Caco-2 (cell line): ENCODE results near the gene NCOA4. TPM values are rescaled to one million over a fixed set of nuclear protein-coding genes. Genes with fewer than 3 reads are reported as not detected.

Experiments
- BruUV-seq: library from RNA; stranded (reverse); fragments of 400-500 nt; replicated peaks from 2 replicates; lab custom pipeline; 2021; lab: Mats Ljungman, UMichigan
- CTCF ChIA-PET: fragments of 300-600 bp; sonication (Branson Sonifier 250); formaldehyde crosslinking; loops from one replicate; lab custom pipeline; 2022; ENCODE audit warnings: antibody characterized with exemption; lab: Charles Lee
- POLR2A ChIA-PET: fragments of 300-600 bp; sonication (Branson Sonifier 250); formaldehyde crosslinking; loops from one replicate; lab custom pipeline; 2022; ENCODE audit warnings: antibody characterized with exemption; lab: Charles Lee
- DNase-seq, 2 experiments: peaks; one replicate each; pipeline versions ENCODE4 v3.0.0 to v3.0.0-alpha.2; 2020 to 2022
- H3K27me3 ChIP-seq: replicated peaks from 2 replicates; pipeline ENCODE4 v1.6.0; 2011; ENCODE audit warnings: low read length; ENCODE audit not compliant: control insufficient read depth, insufficient read depth
- H3K36me3 ChIP-seq: 2 replicates; pipeline ENCODE4 v1.5.1; 2011; ENCODE audit warnings: low read length; ENCODE audit not compliant: control insufficient read depth, insufficient read depth
- H3K4me1 ChIP-seq: fragments of 250-450 bp; sonication (Bioruptor Pico); 2 replicates; pipeline ENCODE4 v1.5.1; 2020; ENCODE audit warnings: mild to moderate bottlenecking
- H3K4me3 ChIP-seq: 2 replicates; pipeline ENCODE4 v1.5.1; 2011; ENCODE audit warnings: low read depth, mild to moderate bottlenecking, control low read depth, low read length
- H3K9me3 ChIP-seq: fragments of 250-450 bp; sonication (Bioruptor Pico); 2 replicates; pipeline ENCODE4 v1.5.1; 2020; ENCODE audit warnings: mild to moderate bottlenecking, moderate library complexity
- H3K27ac Mint-ChIP-seq: one replicate; pipeline ENCODE4 v1.8.0; 2022; ENCODE audit warnings: mixed read lengths; ENCODE audit not compliant: unreplicated experiment
- H3K27me3 Mint-ChIP-seq: one replicate; pipeline ENCODE4 v1.8.0; 2022; ENCODE audit warnings: mixed read lengths; ENCODE audit not compliant: insufficient read depth, unreplicated experiment
- H3K36me3 Mint-ChIP-seq: one replicate; pipeline ENCODE4 v1.8.0; 2022; ENCODE audit warnings: mild to moderate bottlenecking, mixed read lengths; ENCODE audit not compliant: insufficient read depth, unreplicated experiment
- H3K4me1 Mint-ChIP-seq: one replicate; pipeline ENCODE4 v1.8.0; 2022; ENCODE audit warnings: low read depth, mixed read lengths; ENCODE audit not compliant: unreplicated experiment
- H3K4me3 Mint-ChIP-seq: one replicate; pipeline ENCODE4 v1.8.0; 2022; ENCODE audit warnings: mild to moderate bottlenecking, moderate library complexity, mixed read lengths; ENCODE audit not compliant: unreplicated experiment
- H3K9me3 Mint-ChIP-seq: one replicate; pipeline ENCODE4 v1.8.0; 2022; ENCODE audit warnings: mixed read lengths; ENCODE audit not compliant: unreplicated experiment
- intact Hi-C: fragments of 100-400 bp; cut with micrococcal nuclease; formaldehyde crosslinking; loops from one replicate; pipeline ENCODE4 v1.10.0; 2022; ENCODE audit not compliant: unreplicated experiment
- total RNA-seq: library from RNA; stranded (reverse); gene quantifications from 2 replicates; pipeline ENCODE4 v1.2.3, GENCODE V29; 2022
- TF ChIP-seq, protein P1 (sequence below), 2 experiments: fragments of 200-600 bp in 1 of 2; IDR thresholded peaks; 1 replicate in 1 of 2; 2 replicates in 1 of 2; pipeline versions ENCODE4 v1.5.1 to v1.8.0; 2011 to 2022; ENCODE audit warnings: antibody characterized with exemption in 1 of 2, control low read depth in 1 of 2, inconsistent platforms in 1 of 2, low read depth in 1 of 2, low read length in 1 of 2, mild to moderate bottlenecking in 1 of 2, moderate library complexity in 1 of 2; ENCODE audit not compliant: insufficient read depth in 1 of 2, severe bottlenecking in 1 of 2, unreplicated experiment in 1 of 2

Gene NCOA4
- total RNA-seq, 1 experiment from 2014 or later = 139 TPM

DNA sequence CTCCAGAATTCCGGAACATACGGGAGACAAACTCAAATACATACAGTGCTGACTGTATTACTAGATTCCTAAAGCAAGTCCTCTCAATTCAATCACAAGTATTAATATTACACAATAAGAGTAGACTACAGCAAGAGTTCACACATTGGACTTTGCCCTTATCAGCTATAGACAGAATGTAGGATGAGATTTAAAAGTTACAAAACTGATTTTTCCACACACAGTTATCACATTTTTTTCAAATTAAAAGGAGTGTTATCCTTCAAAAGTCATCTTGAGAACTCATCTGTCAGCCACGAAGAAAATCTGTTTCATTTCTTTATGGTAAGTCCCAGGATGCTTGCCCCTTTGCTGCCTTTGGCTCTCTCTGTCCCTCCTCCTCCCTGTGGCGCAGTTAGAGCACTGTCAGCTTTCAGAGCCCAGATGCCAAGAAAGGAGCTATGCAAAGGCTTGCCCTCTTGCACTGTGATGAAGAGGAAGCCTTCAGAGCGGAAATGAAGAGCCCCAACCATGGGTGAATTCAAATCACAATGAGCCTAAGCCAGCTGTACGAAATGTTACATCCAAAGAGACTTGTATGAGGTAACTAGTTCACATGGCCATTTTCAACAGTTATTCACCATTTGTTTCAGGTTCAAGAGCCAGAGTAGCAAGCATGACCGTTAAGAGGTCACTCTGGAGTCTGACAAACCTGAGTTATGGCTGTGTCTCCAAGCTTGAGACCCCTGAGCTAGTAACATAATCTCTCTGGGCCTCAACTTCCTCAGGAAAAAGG lies 10.7 kb downstream of the NCOA4 start:
- Mint-ChIP-seq H3K27me3 (no peaks in the 10 kb centered on the region), H3K36me3 (peaks cover 50% of the 10 kb centered on the region), H3K27ac (no peak overlapping the region), H3K4me3 (no peak overlapping the region), H3K4me1 (peaks cover 37% of the 10 kb centered on the region), H3K9me3 (no peaks in the 10 kb centered on the region)
- BruUV-seq = no TSS peak
- ChIA-PET CTCF (interaction anchor here (1.2 kb wide), 1 partner anchor 9 kb away, joined by 3 read pairs; no protein-coding TSS in a partner anchor), POLR2A (no interaction called here)
- Histone ChIP-seq H3K36me3 (0 out of 2 replicates have a peak, but pooled peaks cover 1% of the 10 kb centered on the region), H3K4me3 (no peak overlapping the region), H3K9me3 (no peaks in the 10 kb centered on the region), H3K4me1 (peaks cover 47% of the 10 kb centered on the region), H3K27me3 (no peaks in the 10 kb centered on the region)
- intact Hi-C loops = loop anchor here (2.0 kb wide), 1 partner anchor 47 kb away; the partner anchor contains the start of gene TIMM23
- no peak for DNase-seq
- TF ChIP-seq, protein P1, sequence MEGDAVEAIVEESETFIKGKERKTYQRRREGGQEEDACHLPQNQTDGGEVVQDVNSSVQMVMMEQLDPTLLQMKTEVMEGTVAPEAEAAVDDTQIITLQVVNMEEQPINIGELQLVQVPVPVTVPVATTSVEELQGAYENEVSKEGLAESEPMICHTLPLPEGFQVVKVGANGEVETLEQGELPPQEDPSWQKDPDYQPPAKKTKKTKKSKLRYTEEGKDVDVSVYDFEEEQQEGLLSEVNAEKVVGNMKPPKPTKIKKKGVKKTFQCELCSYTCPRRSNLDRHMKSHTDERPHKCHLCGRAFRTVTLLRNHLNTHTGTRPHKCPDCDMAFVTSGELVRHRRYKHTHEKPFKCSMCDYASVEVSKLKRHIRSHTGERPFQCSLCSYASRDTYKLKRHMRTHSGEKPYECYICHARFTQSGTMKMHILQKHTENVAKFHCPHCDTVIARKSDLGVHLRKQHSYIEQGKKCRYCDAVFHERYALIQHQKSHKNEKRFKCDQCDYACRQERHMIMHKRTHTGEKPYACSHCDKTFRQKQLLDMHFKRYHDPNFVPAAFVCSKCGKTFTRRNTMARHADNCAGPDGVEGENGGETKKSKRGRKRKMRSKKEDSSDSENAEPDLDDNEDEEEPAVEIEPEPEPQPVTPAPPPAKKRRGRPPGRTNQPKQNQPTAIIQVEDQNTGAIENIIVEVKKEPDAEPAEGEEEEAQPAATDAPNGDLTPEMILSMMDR (IDR thresholded peaks at IDR 0.05; ENCODE audit: insufficient read depth in 1 of 2, low read depth in 1 of 2, low read length in 1 of 2, severe bottlenecking in 1 of 2, unreplicated experiment in 1 of 2) = no peak

- no peak overlapping the region for H3K27ac Mint-ChIP-seq
- TF ChIP-seq, protein P1 (IDR thresholded peaks at IDR 0.05; ENCODE audit: insufficient read depth in 1 of 2, low read depth in 1 of 2, low read length in 1 of 2, severe bottlenecking in 1 of 2, unreplicated experiment in 1 of 2) = no peak
- no peaks in the 10 kb centered on the region for H3K9me3 Mint-ChIP-seq
- H3K4me1 Mint-ChIP-seq = peaks cover 35% of the 10 kb centered on the region
- H3K36me3 Mint-ChIP-seq = peaks cover 56% of the 10 kb centered on the region
- Histone ChIP-seq H3K27me3 (no peaks in the 10 kb centered on the region), H3K4me3 (no peak overlapping the region), H3K36me3 (0 out of 2 replicates have a peak, but pooled peaks cover 1% of the 10 kb centered on the region), H3K9me3 (no peaks in the 10 kb centered on the region), H3K4me1 (peaks cover 48% of the 10 kb centered on the region)
- ChIA-PET POLR2A (no interaction called here), CTCF (interaction anchor here (1.2 kb wide), 1 partner anchor 10 kb away, joined by 3 read pairs; no protein-coding TSS in a partner anchor)
- BruUV-seq = no TSS peak
- intact Hi-C loops = no loop called here
- DNase-seq = no peak
- H3K27me3 Mint-ChIP-seq = no peaks in the 10 kb centered on the region
- H3K4me3 Mint-ChIP-seq = no peak overlapping the region
Observed at GRCh38 chr10:46019177-46019528, 11.3 kb downstream of the NCOA4 start.

DNA sequence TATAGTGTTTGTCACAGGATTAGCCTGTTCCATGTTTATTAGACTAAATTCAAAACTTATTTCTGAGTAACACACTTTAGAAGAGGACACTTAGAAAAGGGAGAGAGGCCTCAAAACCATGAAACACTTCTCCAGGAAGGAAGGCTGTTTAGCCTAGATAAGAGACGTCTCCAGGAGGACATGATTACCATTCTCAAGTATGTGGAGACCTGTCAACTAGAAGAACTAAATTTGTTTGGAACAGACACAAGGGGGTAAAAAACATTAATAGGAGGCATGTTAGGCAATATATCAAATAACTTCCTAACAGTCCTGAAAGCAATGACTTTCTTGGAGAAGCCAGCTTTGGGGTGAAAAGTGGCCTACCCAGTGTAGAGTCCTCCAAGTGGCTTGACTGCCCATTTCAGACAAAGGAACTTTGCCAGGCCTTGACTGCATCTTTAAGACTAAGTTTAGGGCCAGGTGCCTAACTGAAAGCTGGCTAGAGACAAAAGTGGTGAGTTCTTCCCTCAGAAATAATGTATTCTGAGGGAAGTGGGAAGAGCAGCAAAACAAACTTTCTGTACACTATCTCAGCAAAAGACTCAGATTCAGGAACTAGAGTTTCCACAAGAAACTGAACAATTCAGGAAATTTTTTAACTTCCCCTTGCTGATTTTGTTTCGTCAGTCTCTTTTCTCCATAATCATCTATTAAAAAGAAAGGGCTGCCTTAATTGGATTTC lies 11.8 kb downstream of the NCOA4 start:
- TF ChIP-seq, protein P1 (IDR thresholded peaks at IDR 0.05; ENCODE audit: insufficient read depth in 1 of 2, low read depth in 1 of 2, low read length in 1 of 2, severe bottlenecking in 1 of 2, unreplicated experiment in 1 of 2) = no peak
- Mint-ChIP-seq H3K27ac (no peak overlapping the region), H3K9me3 (no peaks in the 10 kb centered on the region), H3K36me3 (peaks cover 59% of the 10 kb centered on the region), H3K4me3 (no peak overlapping the region), H3K27me3 (no peaks in the 10 kb centered on the region), H3K4me1 (peaks cover 35% of the 10 kb centered on the region)
- Histone ChIP-seq H3K4me1 (peaks cover 42% of the 10 kb centered on the region), H3K9me3 (no peaks in the 10 kb centered on the region), H3K4me3 (no peak overlapping the region), H3K36me3 (0 out of 2 replicates have a peak, but pooled peaks cover 1% of the 10 kb centered on the region), H3K27me3 (no peaks in the 10 kb centered on the region)
- no peak for DNase-seq
- no TSS peak for BruUV-seq
- intact Hi-C loops = no loop called here
- ChIA-PET POLR2A (no interaction called here), CTCF (no interaction called here)
